Ramos (cell line): ENCODE data around the gene JPH3.

Experiments used
- in situ Hi-C: fragments of 300-500 bp; cut with MboI; formaldehyde crosslinking; loops from one replicate; pipeline ENCODE4 v1.14.3; 2022; ENCODE audit warnings: low sequenced_read_pairs; ENCODE audit not compliant: unreplicated experiment

Gene JPH3

GRCh38 chr16:87602001-87602775 is at the start of gene JPH3:
JPH3 (plus strand) TSS chr16:87602508; CDS start chr16:87603147, 639 bp downstream.
- in situ Hi-C loops: no loop called here

GRCh38 chr16:87552772-87553573 is 49.3 kb upstream of the JPH3 start:
- in situ Hi-C loops: loop anchor here (5.0 to 10.0 kb wide), 2 partner anchors 214 to 352 kb away; partner anchors contain the start of gene KLHDC4

GRCh38 chr16:87554754-87555427 is 47.4 kb upstream of the JPH3 start:
- in situ Hi-C loops: loop anchor here (5.0 to 10.0 kb wide), 2 partner anchors 212 to 350 kb away; partner anchors contain the start of gene KLHDC4

GRCh38 chr16:87555647-87556046 is 46.7 kb upstream of the JPH3 start:
- in situ Hi-C loops: loop anchor here (10.0 kb wide), 1 partner anchor 349 kb away; no protein-coding TSS in a partner anchor

- in situ Hi-C loops: loop anchor here (10.0 kb wide), 1 partner anchor 348 kb away; no protein-coding TSS in a partner anchor
Measured at GRCh38 chr16:87556941-87557459, 45.3 kb upstream of the JPH3 start.

GRCh38 chr16:87558682-87559081 is 43.6 kb upstream of the JPH3 start:
- in situ Hi-C loops: loop anchor here (10.0 kb wide), 1 partner anchor 346 kb away; no protein-coding TSS in a partner anchor

GRCh38 chr16:87559945-87560344 is 42.4 kb upstream of the JPH3 start:
- in situ Hi-C loops: loop anchor here (10.0 kb wide), 1 partner anchor 345 kb away; no protein-coding TSS in a partner anchor

- in situ Hi-C loops: no loop called here
Measured at GRCh38 chr16:87560428-87561199, 41.7 kb upstream of the JPH3 start.

GRCh38 chr16:87561200-87562105 is 40.9 kb upstream of the JPH3 start:
- in situ Hi-C loops: no loop called here

- in situ Hi-C loops: no loop called here
Measured at GRCh38 chr16:87562201-87562600, 40.1 kb upstream of the JPH3 start.

GRCh38 chr16:87563022-87563421 is 39.3 kb upstream of the JPH3 start:
- in situ Hi-C loops: no loop called here

GRCh38 chr16:87563714-87564523 is 38.4 kb upstream of the JPH3 start:
- in situ Hi-C loops: no loop called here

- in situ Hi-C loops: no loop called here
Measured at GRCh38 chr16:87564524-87564778, 37.9 kb upstream of the JPH3 start.

GRCh38 chr16:87569601-87570571 is 32.4 kb upstream of the JPH3 start:
- in situ Hi-C loops: no loop called here

GRCh38 chr16:87570572-87570937 is 31.8 kb upstream of the JPH3 start:
- in situ Hi-C loops: no loop called here

- in situ Hi-C loops: no loop called here
Measured at GRCh38 chr16:87570938-87571867, 31.1 kb upstream of the JPH3 start.
